Lower lobe of right lung (tissue), 2 donors: ENCODE data around the gene ZNF548. TPM values are rescaled to one million over a fixed set of nuclear protein-coding genes. Genes with fewer than 3 reads are reported as not detected.

ENCODE experiments used
- ATAC-seq, 2 donors: fragments of 200-7000 bp; cut with Tn5 transposase; one replicate each; pipeline ENCODE4 v1.9.1; 2020 to 2022; ENCODE audit warnings: mild to moderate bottlenecking in 2 of 2, moderate library complexity in 2 of 2
- DNase-seq: peaks from one replicate; pipeline ENCODE4 v3.0.0-alpha.2; 2020
- H3K27ac ChIP-seq: fragments of 200-600 bp; one replicate; pipeline ENCODE4 v1.8.0; 2022
- H3K27me3 ChIP-seq: fragments of 200-600 bp; one replicate; pipeline ENCODE4 v1.8.0; 2022; ENCODE audit warnings: low read depth
- H3K36me3 ChIP-seq: fragments of 200-600 bp; one replicate; pipeline ENCODE4 v1.8.0; 2022; ENCODE audit warnings: mild to moderate bottlenecking
- H3K4me1 ChIP-seq: fragments of 200-600 bp; one replicate; pipeline ENCODE4 v1.8.0; 2022
- H3K4me3 ChIP-seq: fragments of 200-600 bp; one replicate; pipeline ENCODE4 v1.8.0; 2022; ENCODE audit warnings: mild to moderate bottlenecking
- H3K9me3 ChIP-seq: fragments of 200-600 bp; one replicate; pipeline ENCODE4 v1.8.0; 2022
- intact Hi-C: fragments of 100-400 bp; cut with DNase I; formaldehyde crosslinking; loops from one replicate; pipeline ENCODE4 v1.11.0; 2022
- long read RNA-seq: library from polyadenylated mRNA; unstranded; transcript quantifications from one replicate; pipeline ENCODE4 v2.0.0, GENCODE V29; 2021
- total RNA-seq: library from RNA; stranded (reverse); fragmentation: NEBNext Ultra II Directional; extraction: Animal tissue kit (Norgen Biotek cat#: 25700); gene quantifications from one replicate; pipeline ENCODE4 v1.2.1, GENCODE V29; 2021
- TF ChIP-seq, protein P1 (sequence below): fragments of 200-600 bp; IDR thresholded peaks from one replicate; pipeline ENCODE4 v1.8.0; 2022; ENCODE audit warnings: antibody characterized with exemption, mild to moderate bottlenecking
- donor health status: DM: no; HTN: yes; CAD: no; lungs with severe emphysema.

The ZNF548 gene
- 19.6 TPM for total RNA-seq
- long read RNA-seq, transcript ZNF548-201 (4 exons, 2,115 nt) = major isoform, 9 of 13 reads
- long read RNA-seq, partial matches to known transcripts = 0 of 13 reads
- long read RNA-seq, other reads (novel, unspliced or antisense) = 3 of 13 reads

DNA sequence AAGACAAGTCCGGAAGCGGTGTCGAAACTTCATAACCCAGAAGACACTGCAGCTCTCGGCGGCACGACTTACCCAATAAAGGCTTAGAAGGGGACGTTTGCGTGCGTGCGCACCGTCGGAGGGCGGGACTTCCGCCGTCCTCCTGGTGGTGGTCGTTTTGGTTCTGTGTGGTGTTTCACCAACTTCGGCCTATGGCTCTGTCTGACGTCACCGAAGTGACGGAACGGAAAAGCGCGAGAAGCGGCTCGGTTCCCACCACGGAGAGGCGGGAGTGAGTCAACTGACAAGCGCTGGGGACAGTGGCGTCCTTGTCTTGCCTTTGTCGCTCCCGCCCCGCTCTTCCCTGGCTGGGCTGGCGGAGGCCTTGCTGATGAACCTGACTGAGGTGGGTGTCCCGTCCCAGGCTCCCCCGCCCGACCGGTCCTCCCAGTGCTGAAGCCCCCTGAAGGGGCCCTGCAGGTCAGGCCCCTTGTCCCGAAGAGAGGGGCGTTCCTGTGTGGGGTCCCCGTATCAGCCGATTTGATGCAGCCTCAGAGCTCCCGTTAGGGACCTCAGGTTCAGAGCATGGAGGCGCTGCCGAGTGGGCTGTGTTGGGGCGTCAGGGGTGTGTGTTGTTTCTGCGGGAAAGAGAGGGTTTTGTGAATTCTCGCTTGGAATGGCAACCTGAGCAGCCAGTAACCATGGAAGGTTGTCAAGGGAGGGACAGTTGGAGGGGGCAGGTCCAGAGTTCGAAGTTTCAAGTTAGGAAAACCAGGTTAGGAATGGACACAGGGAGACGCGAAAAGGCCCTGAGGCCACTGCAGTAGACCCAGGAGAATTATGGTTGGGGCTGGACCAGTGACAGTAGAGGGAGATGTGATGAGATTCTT lies at the start of gene ZNF548:
Gene ZNF548 (plus strand): TSS at position 125 of the 869 bp plus-strand sequence. CDS start 246 bp downstream, at position 371.
- intact Hi-C loops = no loop called here

DNA sequence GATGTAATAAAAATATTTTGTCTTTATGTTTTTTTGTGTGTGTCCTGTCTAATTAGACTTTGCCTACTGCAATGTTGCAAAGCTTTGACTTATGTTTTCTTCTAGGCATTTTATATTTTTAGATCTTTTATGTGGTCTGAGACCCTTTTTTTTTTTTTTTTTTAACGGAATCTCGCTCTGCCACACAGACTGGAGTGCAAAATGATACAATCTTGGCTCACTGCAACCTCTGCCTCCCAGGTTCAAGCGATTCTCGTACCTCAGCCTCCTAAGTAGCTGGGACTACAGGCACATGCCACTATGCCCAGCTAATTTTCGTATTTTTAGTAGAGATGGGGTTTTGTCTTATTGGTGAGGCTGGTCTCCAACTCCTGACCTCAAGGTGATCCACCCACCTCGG lies 47.1 kb upstream of the ZNF548 start:
- Histone ChIP-seq H3K27me3 (no peaks in the 10 kb centered on the region), H3K4me3 (no peak overlapping the region), H3K9me3 (no peaks in the 10 kb centered on the region), H3K27ac (no peak overlapping the region), H3K4me1 (no peaks in the 10 kb centered on the region), H3K36me3 (no peaks in the 10 kb centered on the region)
- DNase-seq (no peak), ATAC-seq (no peak)
- TF ChIP-seq, protein P1, sequence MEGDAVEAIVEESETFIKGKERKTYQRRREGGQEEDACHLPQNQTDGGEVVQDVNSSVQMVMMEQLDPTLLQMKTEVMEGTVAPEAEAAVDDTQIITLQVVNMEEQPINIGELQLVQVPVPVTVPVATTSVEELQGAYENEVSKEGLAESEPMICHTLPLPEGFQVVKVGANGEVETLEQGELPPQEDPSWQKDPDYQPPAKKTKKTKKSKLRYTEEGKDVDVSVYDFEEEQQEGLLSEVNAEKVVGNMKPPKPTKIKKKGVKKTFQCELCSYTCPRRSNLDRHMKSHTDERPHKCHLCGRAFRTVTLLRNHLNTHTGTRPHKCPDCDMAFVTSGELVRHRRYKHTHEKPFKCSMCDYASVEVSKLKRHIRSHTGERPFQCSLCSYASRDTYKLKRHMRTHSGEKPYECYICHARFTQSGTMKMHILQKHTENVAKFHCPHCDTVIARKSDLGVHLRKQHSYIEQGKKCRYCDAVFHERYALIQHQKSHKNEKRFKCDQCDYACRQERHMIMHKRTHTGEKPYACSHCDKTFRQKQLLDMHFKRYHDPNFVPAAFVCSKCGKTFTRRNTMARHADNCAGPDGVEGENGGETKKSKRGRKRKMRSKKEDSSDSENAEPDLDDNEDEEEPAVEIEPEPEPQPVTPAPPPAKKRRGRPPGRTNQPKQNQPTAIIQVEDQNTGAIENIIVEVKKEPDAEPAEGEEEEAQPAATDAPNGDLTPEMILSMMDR = no peak
- intact Hi-C loops = no loop called here

More for the DNA sequence above, at the start of gene ZNF548:
- Histone ChIP-seq H3K9me3 (no peaks in the 10 kb centered on the region), H3K27ac (peak within 1 kb of the TSS; percentile 93), H3K4me3 (peak within 1 kb of the TSS; percentile 90), H3K27me3 (no peaks in the 10 kb centered on the region), H3K36me3 (peaks cover 17% of the 10 kb centered on the region), H3K4me1 (peaks cover 21% of the 10 kb centered on the region)
- DNase-seq = peak; percentile 97
- peak; percentile 100 for ATAC-seq
- TF ChIP-seq, protein P1 = peak; percentile 11

- ATAC-seq (no peak), DNase-seq (no peak)
- Histone ChIP-seq H3K27ac (no peak overlapping the region), H3K27me3 (no peaks in the 10 kb centered on the region), H3K9me3 (peaks cover 10% of the 10 kb centered on the region), H3K4me3 (no peak overlapping the region), H3K4me1 (peaks cover 18% of the 10 kb centered on the region), H3K36me3 (no peaks in the 10 kb centered on the region)
- intact Hi-C loops = no loop called here
- TF ChIP-seq, protein P1 = no peak
These were observed 41.5 kb upstream of the ZNF548 start for GRCh38 chr19:57348136-57348535.

- TF ChIP-seq, protein P1 = no peak
- H3K27me3 ChIP-seq = no peaks in the 10 kb centered on the region
- peak within 1 kb of the TSS; percentile 95 for H3K4me3 ChIP-seq
- H3K9me3 ChIP-seq = peaks cover 32% of the 10 kb centered on the region
- intact Hi-C loops = no loop called here
- peak within 1 kb of the TSS; percentile 85 for H3K27ac ChIP-seq
- peaks cover 24% of the 10 kb centered on the region for H3K36me3 ChIP-seq
- ATAC-seq (peak; percentile 98 to 100), DNase-seq (peak; percentile 94)
- peaks cover 18% of the 10 kb centered on the region for H3K4me1 ChIP-seq
These were observed 38.5 kb upstream of the ZNF548 start, which contains the start of gene ZNF304 for GRCh38 chr19:57350877-57351805. ZNF304 (plus strand) TSS chr19:57351271; CDS start chr19:57351665, 394 bp downstream.

DNA sequence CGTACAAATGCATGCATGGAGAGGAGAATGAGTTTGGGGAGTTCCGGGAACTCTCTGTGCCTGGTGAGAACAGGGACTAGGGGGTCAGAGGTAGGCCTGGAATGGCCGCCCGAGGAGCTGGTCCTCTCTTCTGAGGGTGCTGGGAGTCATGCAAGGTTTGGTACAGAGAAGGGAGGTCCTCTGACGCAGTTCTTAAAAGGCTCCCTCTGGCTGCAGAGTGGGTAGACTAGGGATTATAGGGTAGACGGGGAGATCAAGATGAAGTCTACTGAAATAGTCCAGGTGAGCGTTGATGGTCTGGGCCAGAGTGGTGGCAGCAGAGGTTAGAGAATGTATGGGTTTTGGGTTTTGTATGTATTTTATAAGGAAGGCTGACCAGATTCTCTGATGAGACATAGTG lies 37.8 kb upstream of the ZNF548 start:
- H3K36me3 ChIP-seq = peaks cover 31% of the 10 kb centered on the region
- peak overlapping the region; percentile 95 for H3K4me3 ChIP-seq
- TF ChIP-seq, protein P1 = no peak
- peak overlapping the region; percentile 85 for H3K27ac ChIP-seq
- intact Hi-C loops = no loop called here
- ATAC-seq (no peak), DNase-seq (no peak)
- no peaks in the 10 kb centered on the region for H3K27me3 ChIP-seq
- peaks cover 18% of the 10 kb centered on the region for H3K4me1 ChIP-seq
- peaks cover 39% of the 10 kb centered on the region for H3K9me3 ChIP-seq
